Dermis microvascular lymphatic vessel endothelial cell (primary cell): ENCODE results near the gene PEX7. TPM values are rescaled to one million over a fixed set of nuclear protein-coding genes. Genes with fewer than 3 reads are reported as not detected.
"Not testable (repeated sequence)": the region's sequence is repeated elsewhere in the genome, so short reads cannot be mapped to it uniquely, and the experiment has no call there.

Source experiments
- DNase-seq, 2 donors: peaks; one replicate each; pipeline versions ENCODE4 v3.0.0 to v3.0.0-alpha.2; 2010; ENCODE audit warnings: low read depth in 2 of 2
- total RNA-seq: library from RNA; depleted of rRNA; stranded (reverse); fragments of >200 nt; gene quantifications from 2 replicates; pipeline ENCODE4 v1.2.1, GENCODE V29; 2014

The PEX7 gene, protein sequence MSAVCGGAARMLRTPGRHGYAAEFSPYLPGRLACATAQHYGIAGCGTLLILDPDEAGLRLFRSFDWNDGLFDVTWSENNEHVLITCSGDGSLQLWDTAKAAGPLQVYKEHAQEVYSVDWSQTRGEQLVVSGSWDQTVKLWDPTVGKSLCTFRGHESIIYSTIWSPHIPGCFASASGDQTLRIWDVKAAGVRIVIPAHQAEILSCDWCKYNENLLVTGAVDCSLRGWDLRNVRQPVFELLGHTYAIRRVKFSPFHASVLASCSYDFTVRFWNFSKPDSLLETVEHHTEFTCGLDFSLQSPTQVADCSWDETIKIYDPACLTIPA
- total RNA-seq: 4.1 and 5.1 TPM in 2 replicates

DNA sequence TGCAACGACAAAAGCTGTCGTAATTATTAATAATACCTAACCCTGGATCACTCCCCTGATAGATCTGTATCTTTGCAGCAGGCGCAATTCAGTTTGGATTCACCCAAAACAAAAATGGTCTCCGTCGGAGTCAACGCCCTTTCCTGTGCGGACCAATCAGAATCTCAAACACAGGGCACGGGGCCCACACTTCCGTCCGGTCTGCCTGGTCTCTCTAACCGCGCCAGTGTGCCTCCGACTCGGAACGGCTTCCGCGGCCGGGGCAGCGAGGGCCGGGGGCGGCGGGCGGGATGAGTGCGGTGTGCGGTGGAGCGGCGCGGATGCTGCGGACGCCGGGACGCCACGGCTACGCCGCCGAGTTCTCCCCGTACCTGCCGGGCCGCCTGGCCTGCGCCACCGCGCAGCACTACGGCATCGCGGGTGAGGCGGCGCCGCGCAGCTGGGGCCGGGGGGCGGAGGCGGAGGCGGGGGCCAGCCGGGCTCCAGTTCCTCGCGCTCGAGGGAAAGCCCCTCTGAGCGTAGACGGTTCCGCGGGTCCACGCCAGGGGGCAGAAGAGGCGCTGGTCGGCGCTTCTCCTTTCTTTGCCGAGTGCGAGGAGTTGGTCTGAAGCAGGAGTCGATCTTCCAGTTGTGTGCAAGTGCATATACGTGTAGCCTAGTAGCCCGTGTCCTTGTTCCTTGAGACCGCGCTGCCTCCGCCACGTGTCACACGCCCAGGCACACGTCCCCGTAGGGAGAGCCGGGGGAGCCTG is at the start of gene PEX7:
TSS of gene PEX7 (plus strand) at position 217 of the 752 bp plus-strand sequence. CDS start at position 291, 74 bp downstream.
- peak; percentile 84 to 93 for DNase-seq

DNA sequence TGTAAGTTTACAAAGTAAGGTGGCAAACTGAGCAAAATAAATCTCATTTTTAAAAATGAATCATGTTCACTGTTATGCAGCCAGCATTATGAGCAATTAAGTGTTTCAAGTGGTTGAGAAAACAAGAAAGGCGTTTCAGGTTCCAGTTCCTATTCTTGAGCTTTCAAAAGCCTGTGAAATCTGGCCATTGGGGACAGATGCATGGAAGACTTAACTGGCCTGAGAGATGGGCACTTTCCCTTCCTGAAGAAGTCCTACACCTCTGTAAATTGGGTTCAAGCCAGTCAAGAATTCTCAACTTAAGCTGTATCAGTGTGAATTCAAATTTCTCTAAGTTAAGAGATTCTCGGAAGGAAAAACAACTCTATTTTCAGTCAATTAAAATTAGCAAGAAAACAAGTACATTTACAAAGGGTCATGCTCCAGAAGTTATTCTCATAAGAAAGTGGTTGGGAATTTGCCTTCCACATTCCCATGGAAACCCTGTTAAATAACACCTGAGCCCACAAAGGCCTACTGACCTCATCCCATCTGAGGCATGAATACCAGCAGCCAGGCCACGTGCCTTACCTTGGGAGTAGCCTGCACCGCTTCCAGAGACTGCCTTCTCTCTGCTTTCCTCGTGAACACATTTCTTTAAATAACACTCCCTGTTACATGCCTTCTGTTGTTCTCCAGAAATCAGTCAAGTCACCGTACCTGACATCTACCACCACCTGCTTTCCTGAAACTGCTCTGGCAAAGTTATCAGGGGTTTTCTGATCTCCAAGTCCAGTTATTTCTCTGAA is 49.5 kb upstream of the PEX7 start:
- no peak for DNase-seq

DNA sequence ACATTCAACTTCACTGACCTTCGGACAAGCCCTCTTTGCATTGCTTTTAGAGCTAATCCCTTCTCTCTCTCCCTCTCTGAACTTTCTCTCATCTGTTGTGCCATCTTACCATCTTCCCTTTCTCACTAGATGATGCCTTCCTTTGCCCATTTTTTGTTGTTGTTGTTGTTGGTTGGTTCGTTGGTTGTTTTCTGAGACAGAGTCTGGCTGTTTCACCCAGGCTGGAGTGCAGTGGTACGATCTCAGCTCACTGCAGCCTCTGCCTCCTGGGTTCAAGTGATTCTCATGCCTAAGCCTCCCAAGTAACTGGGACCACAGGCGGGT is 49.0 kb upstream of the PEX7 start:
- no peak for DNase-seq

DNA sequence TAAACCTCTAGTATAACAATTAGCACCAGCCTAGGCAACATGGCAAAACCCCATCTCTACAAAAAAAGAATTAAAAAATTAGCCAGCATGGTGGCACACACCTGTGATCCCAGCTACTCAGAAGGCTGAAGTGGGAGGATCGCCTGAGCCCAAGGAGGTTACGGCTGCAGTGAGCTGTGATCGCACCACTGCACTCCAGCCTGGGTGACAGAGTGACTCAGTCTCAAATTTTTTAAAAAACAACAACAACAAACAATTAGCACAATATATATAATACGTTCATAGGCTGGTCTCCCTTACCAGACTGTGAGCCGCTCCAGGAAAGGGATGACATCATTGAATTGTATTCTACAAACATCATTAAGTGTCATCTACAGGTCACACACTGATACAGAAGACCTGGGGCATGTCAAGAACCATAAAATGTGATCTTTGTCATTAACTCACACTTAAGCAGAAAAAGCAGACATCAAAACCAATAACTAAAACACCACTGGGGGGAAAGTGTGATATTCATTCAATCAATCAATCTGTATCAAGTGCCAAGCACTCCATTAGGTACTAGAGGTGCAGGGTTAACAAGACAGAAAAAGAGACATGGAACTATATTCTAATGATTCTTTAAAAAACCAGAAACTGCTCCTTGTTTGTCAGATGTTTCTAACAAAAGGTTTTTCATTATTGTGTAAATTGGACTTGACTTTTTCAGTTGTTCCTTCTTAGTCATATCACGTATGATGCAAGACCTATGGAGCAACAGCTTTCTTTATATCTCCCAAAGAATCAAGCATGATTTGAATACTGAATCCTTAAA is 48.0 kb upstream of the PEX7 start:
- DNase-seq: peak in 1 of 2 donors; percentile 36

DNA sequence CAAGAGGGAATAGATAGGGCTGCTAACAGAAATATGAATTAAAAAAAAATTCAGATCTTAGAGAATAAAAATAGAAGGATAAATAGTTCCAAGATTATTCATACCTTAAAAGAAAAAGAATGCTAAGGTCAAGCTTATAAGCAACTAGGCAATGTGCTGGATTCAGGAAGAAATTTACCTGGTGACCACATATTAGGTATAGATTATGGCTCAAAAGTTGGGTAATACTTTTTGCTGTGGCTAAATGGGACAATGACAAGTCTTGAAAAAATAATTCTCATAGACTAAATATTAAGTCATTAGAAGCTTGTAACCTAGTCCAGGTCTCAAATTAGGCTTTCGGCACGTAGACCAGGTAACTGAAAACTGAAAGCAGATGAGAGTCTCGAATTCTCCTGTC is 47.3 kb upstream of the PEX7 start:
- no peak for DNase-seq

DNA sequence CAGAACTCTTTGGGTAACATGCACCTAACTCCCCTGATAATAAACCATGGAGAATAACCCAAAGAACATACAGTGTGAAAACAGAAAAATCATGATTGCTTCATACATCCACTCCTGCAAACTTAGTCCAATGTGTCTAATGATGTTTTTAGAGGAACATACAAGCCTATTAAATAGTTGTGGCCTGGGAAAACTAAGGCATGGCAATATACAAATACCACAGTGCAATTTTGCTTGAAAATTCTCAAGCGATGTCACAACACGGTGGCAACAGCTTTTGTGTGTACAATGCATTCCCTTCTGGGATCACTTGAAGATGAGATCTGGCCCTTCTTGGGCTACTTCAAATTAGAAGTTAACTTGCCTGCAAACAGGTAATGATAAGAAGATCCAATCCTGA is 46.8 kb upstream of the PEX7 start:
- no peak for DNase-seq

DNA sequence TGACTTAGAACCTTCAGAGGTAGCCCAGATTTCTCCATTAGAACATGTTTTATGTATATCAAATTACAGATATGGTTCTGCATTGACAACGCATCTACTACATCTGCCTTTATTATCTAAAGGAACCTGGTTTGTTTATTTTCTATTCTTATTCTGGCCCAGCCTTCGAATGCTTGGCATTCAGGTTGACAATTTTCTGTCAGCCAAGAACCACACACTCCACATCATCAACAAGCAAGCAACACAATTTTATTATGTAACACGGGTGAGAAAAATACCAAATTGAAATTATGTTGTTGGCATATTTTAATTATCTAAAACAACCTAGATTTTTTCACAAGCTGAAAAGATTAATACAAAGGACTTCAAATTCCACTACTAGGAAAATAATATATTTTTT is 44.7 kb upstream of the PEX7 start:
- DNase-seq: no peak

DNA sequence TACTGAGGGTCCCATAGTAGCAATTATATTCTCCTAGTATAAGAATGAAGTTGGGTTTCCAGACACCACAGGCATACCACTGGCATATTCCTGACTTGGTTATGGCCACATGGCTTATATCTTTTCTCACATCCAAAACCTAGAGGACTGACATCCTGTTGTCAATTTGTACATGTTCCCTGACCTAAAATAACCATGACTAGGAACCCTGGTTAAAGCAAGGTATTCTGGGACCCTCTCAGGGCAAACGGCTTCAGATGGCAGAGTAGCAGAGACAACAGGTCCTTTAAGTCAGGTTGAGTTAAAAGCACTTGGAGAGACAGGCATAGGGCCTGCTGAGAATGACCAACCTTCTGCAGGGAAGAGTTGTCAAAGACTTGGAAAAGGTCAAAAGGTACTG is 42.7 kb upstream of the PEX7 start:
- DNase-seq: no peak

DNA sequence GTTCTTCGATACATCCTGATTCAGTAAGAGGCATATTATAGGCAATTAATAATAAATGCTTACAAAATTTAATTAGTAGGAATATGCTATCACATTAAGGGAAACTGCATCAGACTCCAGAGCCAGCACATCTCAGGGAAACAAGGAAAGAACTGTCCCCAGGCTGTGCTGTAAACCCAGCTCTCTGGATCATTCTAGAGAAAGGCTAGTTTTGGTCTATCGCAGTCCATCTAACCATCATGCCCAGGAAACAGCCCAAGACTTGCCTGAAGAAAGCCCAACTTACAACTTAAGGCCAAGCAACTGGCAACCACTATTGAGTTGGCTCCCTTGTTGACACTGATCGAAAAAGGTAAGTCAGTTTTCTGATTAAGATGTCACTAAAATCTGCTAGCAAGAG is 41.4 kb upstream of the PEX7 start:
- no peak for DNase-seq

DNA sequence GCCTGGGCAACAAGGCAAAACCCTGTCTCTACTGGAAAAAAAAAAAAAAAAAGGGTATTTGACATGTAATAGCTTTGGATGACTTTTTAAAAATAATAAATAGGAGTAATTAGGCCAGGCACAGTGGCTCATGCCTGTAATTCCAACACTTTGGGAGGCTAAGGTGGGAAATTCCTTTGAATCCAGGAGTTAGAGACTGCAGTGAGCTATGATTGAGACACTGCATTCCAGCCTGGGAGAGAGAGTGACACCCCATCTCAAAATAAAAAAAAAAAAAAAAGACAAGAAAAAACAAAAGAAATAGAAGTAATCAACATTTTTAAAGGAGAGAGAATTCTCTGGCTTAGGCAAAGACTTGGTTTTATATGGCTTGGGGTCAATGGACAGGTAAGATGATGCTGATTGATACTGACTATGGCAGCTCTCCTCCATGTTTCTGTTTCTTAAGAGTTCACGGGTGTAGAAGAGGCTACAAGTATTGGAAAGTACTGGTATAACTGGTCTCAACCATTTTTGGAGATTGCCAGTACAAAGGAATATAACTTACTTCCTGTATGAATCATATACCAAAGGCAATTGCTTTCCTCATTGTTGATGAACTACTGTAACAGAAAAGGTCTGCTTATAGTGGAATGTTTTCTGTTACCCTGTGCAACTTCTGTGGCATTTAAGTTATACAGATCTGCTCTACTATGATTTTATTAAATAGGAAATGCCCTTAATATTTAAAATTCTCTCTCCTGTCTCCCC is 40.2 kb upstream of the PEX7 start:
- peak; percentile 61 to 81 for DNase-seq

DNA sequence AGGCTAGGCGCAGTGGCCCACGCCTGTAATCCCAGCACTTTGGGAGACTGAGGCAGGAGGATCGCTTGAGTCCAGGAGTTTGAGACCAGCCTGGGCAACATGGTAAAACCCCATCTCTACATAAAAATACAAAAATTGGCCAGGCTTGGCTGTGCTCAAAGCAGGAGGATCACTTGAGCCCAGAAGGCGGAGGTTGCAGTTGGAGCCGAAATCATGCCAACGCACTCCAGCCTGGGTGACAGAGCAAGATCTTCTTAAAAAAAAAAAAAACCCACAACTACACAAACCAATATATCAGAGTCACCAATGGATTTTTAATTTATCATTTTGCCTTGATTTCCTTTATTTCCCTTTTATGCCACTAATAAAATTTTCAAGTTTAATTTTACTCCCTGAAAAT is 39.4 kb upstream of the PEX7 start:
- no peak for DNase-seq

DNA sequence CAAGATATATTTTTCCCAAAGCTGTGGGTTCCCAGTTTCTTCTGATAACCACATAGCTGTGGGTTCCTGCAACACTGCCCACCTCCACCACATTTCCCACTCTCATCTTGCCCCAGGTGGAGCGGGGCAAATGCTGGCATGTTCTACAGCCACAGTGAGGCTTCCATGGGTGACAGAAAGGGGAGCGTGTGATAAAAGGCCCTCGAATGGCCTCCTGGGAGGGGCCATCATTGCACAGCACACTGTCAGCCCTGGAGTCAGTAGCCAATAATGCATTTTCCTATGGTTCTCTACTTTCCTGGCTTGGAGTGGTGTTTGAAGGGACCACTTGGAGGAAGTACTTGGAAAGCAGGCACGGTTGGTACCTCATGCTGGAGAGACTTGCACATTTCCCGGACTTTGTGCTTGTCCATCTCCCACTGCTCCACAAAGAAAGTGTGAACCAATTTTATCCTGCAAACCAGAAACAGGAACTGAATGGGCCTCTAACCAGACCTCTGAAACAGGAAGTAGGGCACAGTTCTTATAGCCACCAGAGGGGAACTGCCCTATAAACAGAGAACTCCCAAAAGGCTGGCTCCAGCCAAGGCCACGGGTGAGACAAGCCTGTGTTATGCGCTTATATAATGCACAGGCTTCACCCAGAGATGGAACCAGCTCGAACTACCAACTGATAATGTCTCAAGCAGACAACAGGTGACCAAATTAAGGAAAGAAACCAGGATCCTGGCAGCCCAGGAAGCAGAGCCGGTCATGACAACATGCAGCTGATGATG is 38.7 kb upstream of the PEX7 start:
- DNase-seq: no peak

DNA sequence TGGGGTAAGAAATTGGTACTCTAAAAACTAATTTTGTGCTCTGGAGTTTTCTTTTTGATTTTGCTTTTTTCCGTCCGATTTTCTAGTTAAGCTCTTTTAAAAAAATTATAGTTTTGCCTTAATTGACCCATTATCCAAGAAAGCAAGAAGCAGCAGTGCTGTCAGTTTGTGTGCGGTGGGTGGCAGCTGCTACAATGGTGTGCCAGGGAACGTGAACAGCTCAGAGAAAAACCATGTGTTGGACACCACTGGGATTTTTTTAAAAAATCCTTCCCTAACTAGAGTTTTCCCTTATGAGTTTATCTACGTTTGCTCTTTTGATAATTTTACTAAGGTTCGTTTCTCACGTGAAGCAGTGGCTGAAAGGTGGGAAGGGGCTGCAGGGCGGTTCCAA is 38.1 kb upstream of the PEX7 start:
- no peak for DNase-seq

DNA sequence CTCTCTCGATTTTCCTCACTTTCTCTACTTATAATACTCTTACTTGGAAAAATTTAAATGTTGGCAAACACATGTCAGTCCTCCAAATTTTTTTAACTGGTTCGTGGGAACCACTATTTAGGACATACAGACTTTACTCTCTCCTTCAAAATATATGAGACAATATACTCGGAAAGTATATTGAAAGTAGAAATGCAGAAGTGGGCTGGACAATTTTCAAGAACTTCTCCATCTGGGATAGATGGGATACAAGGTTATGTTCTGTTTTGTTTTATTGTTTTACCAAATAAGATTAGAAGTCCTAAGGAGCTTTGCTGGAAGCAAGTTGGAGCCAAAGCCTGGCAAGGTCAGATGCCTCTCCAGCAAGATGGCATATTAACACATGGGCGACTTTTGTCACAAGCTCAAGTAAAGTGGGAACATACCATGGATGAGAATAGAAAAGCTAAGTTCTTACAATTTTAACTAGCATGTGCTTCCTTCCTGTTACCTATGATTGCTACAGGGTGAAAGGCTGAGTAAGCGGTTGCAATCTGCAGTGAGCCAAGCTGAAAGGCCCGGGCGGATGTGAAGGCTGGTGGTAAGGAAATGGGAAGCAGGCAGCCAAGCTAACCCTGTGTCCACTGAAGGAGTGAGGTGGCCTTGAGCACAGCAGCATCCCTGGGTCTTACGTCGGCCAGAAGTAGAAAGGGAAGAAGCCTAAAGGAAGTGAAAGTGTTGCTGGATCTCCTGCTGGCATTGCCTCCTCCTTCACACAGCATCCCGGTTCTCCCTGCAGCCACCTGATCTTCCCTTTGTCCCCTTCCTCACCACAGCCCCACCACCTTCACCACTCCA is 37.3 kb upstream of the PEX7 start:
- peak in 1 of 2 donors; percentile 82 for DNase-seq

DNA sequence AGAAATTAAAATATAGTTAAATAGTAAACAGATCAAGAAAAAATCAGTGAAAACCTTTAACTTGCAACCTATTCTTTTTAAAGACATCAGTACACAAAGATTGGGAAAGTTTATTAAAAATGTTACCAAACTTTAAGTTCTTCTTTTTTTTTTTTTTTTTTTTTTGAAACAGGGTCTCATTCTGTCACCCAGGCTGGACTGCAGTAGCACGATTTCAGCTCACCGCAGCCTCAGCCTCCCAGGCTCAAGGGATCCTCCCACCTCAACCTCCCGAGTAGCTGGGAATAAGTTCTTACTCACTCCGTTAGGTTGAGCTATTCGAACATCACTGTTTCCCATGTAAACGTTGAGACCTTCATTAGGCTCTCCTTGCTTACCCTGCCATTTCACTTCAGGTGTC is 35.7 kb upstream of the PEX7 start:
- no peak for DNase-seq

DNA sequence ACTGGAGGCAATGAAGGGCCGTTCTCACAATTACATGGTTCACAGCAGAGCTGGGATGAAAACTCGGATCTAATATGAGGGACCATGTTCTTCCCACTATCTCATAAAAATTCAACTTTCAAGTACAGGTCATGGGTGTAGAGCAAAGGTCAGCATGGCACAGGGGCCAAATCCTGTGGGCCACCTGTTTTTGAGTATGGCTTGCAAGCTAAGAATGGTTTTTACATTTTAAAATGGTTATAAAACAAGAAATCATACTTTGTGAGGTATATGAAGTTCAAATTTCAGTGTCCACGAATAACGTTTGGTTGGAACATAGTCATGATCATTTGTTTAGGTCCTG is 34.7 kb upstream of the PEX7 start:
- no peak for DNase-seq

DNA sequence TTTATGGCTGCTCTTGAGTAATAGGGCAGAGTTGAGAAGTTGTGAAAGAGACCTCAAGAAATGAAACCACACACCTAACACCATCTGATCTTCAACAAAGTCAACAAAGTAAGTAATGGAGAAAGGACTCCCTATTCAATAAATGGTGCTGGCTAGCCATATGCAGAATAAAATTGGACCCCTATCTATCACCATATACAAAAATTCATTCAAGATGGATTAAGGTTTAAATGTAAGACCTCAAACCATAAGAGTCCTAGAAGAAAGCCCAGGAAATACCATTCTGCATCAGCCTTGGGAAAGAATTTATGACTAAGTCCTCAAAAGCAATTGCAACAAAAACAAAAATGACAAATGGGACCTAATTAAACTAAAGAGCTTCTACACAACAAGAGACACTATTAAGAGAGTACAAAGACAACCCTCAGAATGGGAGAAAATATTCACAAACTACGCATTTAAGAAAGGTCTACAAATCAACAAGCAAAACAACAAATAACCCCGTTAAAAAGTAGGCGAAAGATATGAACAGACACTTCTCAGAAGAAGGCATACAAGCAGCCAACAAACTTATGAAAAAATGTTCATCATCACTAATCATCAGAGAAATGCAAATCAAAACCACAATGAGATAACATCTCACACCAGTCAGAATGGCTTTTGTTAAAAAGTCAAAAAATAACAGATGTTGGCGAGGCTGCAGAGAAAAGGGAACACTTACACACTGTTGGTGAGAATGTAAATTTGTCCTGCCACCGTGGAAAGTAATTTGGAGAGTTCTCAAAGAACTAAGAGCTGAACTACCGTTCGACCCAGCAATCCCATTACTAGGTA is 34.1 kb upstream of the PEX7 start:
- no peak for DNase-seq

DNA sequence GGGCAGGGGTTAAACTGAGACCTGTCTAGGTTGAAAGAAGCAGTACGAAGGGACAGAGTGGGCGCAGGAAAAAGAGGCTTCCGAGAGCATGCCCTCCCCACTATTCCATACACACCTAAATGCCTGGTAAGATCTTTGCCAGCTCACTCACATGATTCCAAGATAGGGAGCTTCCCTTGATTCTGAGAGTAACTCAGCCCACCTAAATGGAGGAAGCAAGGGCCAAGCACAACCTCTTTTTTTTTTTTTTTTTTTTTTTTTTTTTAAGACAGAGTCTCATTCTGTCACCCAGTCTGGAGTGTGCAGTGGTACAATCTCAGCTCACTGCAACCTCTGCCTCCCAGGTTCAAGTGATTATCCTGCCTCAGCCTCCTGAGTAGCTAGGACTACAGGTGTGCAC is 33.0 kb upstream of the PEX7 start:
- not testable (repeated sequence) for DNase-seq
